ENCODE results near the gene STOX2.

The STOX2 gene

DNA sequence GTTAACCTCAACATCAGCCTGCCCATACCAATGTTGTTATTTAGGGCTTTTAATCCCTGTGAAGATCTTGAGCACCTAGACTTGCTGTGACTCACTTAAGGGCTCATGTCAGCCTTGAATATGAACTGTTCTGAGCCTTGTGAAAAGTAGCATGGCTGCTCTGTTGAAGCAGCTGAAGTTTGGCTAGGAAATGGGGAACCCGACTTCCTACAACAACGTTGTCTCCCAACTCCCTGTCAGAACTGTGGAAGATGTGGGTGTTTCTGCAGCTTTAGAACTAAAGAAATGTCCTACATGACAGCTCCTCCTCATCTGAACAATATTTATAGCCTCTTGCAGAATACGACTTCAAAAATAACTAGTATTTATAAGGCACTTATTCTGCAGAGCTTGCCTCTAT is 27.5 kb downstream of the STOX2 start:
- TF ChIP-seq, protein P1, sequence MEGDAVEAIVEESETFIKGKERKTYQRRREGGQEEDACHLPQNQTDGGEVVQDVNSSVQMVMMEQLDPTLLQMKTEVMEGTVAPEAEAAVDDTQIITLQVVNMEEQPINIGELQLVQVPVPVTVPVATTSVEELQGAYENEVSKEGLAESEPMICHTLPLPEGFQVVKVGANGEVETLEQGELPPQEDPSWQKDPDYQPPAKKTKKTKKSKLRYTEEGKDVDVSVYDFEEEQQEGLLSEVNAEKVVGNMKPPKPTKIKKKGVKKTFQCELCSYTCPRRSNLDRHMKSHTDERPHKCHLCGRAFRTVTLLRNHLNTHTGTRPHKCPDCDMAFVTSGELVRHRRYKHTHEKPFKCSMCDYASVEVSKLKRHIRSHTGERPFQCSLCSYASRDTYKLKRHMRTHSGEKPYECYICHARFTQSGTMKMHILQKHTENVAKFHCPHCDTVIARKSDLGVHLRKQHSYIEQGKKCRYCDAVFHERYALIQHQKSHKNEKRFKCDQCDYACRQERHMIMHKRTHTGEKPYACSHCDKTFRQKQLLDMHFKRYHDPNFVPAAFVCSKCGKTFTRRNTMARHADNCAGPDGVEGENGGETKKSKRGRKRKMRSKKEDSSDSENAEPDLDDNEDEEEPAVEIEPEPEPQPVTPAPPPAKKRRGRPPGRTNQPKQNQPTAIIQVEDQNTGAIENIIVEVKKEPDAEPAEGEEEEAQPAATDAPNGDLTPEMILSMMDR (IDR thresholded peaks at IDR 0.05; ENCODE audit: low read depth, low read length, missing control alignments): no peak
- H3K4me3 ChIP-seq (replicated peaks; ENCODE audit: low read depth, low read length): no peak overlapping the region
- no peak for DNase-seq (ENCODE audit: extremely low read depth, low read depth)

DNA sequence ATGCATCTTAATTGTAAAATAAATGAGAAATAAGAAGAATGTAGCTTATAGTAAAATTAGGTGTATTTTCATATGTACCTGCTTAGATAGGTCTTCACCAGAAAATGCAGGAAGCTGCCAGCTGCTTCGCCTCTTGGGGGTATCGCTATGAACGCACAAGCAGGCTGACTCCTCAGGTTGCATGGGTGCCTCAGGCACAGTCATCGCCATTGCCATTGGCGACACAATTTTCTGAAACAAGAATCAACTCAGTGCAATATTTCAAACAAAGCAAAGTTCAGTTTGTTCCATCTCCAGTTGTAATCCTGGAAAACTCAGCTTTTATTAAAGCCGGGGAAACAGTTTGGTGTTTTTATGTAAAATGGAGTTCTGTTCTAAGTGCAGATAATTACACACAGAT is 29.7 kb downstream of the STOX2 start:
- no peak overlapping the region for H3K4me3 ChIP-seq (replicated peaks; ENCODE audit: low read depth, low read length)
- TF ChIP-seq, protein P1 (IDR thresholded peaks at IDR 0.05; ENCODE audit: low read depth, low read length, missing control alignments): no peak
- no peak for DNase-seq (ENCODE audit: extremely low read depth, low read depth)

DNA sequence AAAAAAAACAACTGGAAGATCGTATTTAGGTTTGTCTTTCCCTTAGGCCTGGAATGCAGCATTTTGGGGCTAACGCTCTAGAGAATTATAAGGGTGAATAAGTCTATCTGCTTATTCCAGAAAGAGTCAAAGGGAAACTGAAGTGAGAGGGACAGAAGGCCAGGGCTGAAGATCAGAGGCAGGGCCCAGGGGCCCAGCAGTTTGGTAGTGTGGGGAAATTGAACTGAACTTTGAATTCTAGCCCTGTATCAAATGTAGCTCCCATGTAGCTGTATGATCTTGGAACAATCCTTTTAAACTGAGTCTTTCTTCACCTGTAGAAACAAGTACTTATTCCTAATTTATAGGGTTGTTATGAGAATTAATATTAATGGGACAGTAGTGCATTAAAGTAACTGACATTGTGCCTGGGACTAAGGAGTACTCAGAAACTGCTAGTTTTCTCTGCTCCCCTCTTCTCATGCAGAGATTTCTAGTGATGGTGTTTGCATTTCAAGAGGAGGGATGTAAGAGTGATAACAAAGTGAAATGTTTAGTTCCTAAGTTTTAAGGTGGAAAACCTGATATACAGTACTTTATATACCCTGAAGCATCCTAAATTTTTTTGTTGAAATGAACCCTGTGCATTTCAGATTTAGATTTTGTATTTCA is 30.4 kb downstream of the STOX2 start:
- H3K4me3 ChIP-seq (replicated peaks; ENCODE audit: low read depth, low read length): no peak overlapping the region
- TF ChIP-seq, protein P1 (IDR thresholded peaks at IDR 0.05; ENCODE audit: low read depth, low read length, missing control alignments): no peak
- no peak for DNase-seq (ENCODE audit: extremely low read depth, low read depth)

DNA sequence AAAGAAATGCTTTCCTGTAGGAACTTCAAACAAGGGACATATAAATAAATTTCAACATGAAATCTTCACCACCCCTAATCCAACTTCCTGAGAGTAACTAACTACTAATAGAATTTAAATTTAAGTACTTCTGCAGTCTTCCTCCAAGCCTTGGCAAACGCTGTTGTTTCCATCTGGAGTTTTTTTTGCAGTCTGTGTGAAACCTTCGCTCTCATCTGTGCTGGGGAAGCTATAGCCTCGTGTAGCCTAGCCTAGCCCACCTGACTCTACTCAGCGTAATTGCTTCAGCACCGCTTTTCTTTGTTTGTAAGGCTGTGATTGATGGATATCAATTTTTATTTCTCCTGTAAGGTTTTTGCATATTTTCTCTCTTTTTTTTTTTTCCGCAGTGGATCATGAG is 30.9 kb downstream of the STOX2 start:
- DNase-seq (ENCODE audit: extremely low read depth, low read depth): no peak
- no peak overlapping the region for H3K4me3 ChIP-seq (replicated peaks; ENCODE audit: low read depth, low read length)
- TF ChIP-seq, protein P1 (IDR thresholded peaks at IDR 0.05; ENCODE audit: low read depth, low read length, missing control alignments): no peak

DNA sequence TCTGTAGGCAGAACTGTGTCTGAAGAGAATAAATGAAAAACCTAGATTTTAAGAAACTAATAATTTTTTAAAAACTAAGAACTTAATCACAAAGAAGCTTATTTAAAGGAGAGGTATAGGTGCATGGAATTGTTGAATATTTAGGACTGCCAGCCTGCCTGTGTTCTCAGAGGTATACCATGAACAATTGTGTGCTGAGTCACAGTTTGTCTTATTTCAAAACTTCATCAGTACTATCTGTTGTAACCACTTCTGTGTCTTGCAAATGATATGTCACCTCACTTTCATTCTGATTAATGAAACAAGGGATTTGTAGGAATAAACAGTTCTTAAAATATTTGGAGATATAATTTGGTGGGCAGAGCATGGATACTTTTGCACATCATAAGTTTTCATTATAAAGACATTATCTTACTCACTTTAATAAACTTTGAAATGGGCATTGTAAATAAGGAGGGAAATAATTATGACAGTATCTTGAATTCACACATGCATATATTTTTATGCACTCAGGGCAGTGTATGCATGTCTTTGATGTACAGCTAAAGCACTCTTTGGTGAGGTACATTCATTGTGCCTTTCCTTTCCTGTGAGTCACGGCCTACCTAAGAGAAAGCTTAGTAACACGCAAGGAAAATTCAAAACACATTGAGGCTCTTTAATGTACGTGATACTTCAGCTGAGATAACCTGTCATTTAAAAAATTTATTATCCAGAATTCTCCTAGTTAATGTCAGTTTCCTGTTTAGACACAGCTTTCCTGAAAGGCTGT is 31.7 kb downstream of the STOX2 start:
- TF ChIP-seq, protein P1 (IDR thresholded peaks at IDR 0.05; ENCODE audit: low read depth, low read length, missing control alignments): no peak
- DNase-seq (ENCODE audit: extremely low read depth, low read depth): no peak
- H3K4me3 ChIP-seq (replicated peaks; ENCODE audit: low read depth, low read length): no peak overlapping the region

DNA sequence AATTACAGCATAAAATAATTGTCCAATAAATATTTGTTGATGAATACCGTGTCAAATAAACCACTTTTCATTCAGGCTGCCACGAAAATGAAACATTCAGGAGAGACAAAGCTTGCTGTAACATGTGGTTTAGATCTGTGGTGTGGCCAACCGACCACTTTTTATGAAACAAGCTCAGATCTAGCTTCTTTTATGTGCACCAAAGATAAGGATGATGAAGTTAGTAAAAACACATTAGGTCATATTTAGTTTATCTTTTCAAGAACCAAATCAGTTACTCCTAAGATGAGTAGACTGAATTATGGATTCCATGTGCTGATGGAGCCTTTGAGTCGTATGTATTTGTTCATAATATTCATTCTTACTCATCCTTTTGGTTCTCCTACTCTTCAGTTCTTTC is 35.8 kb downstream of the STOX2 start:
- DNase-seq (ENCODE audit: extremely low read depth, low read depth): no peak
- H3K4me3 ChIP-seq (replicated peaks; ENCODE audit: low read depth, low read length): no peak overlapping the region
- TF ChIP-seq, protein P1 (IDR thresholded peaks at IDR 0.05; ENCODE audit: low read depth, low read length, missing control alignments): no peak
